Activated CD8-positive, alpha-beta memory T cell treated with anti-CD3 and anti-CD28 coated beads for 48 hours (primary cell): ENCODE data around the gene IL17RA.

ENCODE experiments used
- DNase-seq, 3 experiments: peaks; one replicate each; pipeline ENCODE4 v3.0.0-alpha.2; 2020; ENCODE audit warnings: low read depth in 2 of 3, low spot score in 2 of 3

Gene IL17RA

GRCh38 chr22:17105143-17106129, 20.6 kb downstream of the IL17RA start:
- DNase-seq: no peak

DNA sequence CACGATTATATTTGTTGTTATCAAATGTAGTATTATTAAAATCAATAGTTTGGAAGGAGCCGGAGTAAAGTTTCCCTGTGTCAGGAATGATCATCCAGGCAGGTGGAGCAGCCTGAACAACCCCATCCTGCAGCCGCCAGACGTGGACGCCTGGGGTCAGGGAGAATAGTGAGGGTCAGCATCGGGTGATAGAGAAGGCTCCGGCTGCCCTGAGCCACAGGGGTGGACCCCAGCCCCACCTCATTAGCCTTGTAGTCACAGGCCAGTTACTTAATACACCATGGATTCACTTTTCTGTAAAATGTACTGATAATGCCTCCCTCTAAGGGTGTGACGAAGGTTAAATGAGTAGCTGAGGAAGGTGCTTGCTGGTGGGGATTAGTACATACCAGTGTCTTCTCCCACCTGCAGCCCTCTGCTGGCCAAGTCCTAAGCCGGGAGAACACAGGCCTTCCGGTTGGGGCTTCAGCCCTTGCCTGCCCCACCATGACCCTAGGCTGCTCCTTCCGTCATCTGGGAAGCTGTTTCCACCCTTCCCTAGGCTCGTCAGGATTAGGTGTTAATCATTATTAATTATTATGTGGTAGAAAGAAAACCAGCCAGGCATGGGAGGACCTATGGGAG, 21.5 kb downstream of the IL17RA start:
- no peak for DNase-seq

DNA sequence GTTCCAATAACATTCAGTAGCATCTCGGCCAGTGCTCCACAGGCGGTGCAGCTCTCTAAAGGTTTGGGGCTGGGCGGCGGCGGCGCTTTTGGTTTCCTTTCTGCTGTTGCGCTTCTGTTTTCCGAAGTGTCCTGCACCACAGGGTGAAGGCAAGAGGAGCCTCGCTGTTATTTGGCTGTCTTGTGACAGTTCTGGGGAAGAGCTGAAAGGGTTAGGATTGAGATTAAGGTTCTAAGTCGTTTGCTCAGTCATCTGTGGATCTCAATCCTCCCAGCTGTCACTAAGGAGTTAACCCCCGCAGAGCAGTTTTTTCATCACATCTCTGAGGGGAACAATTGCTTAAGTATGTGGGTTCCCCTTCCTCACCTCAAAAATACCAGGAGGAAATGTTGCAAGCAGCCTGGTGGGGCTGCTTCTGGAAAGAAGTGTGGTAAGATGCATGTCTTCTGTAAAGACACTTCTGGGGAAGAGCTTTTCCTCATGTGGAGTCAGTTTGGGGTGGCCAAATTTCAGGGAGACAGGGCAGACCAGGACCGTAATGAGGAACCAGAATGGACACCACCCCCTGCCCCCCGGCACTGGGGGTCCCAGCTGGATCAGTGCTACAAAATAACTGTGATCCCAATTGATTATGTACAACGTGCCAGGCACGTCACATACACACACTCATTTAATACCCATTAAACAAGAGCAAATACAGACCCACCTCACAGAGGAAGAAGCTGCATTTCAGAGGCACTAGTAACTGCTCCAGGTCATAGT, 22.2 kb downstream of the IL17RA start:
- no peak for DNase-seq

DNA sequence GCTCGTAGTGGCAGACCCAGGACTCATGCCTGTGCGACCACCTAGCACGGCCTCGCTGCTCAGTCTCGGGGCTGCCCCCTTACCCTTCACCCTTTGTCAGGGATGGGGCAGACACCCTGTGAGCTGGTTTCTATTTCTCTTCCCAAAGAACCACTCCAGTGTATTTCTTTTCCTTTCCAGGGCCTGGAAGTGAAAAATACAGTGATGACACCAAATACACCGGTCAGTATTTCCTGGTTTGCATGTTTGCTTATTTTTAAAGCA, 22.7 kb downstream of the IL17RA start:
- DNase-seq: no peak

DNA sequence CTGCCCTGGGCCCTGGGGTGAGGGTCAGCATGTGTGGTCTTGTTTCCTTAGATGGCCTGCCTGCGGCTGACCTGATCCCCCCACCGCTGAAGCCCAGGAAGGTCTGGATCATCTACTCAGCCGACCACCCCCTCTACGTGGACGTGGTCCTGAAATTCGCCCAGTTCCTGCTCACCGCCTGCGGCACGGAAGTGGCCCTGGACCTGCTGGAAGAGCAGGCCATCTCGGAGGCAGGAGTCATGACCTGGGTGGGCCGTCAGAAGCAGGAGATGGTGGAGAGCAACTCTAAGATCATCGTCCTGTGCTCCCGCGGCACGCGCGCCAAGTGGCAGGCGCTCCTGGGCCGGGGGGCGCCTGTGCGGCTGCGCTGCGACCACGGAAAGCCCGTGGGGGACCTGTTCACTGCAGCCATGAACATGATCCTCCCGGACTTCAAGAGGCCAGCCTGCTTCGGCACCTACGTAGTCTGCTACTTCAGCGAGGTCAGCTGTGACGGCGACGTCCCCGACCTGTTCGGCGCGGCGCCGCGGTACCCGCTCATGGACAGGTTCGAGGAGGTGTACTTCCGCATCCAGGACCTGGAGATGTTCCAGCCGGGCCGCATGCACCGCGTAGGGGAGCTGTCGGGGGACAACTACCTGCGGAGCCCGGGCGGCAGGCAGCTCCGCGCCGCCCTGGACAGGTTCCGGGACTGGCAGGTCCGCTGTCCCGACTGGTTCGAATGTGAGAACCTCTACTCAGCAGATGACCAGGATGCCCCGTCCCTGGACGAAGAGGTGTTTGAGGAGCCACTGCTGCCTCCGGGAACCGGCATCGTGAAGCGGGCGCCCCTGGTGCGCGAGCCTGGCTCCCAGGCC, 23.7 kb downstream of the IL17RA start:
- no peak for DNase-seq

DNA sequence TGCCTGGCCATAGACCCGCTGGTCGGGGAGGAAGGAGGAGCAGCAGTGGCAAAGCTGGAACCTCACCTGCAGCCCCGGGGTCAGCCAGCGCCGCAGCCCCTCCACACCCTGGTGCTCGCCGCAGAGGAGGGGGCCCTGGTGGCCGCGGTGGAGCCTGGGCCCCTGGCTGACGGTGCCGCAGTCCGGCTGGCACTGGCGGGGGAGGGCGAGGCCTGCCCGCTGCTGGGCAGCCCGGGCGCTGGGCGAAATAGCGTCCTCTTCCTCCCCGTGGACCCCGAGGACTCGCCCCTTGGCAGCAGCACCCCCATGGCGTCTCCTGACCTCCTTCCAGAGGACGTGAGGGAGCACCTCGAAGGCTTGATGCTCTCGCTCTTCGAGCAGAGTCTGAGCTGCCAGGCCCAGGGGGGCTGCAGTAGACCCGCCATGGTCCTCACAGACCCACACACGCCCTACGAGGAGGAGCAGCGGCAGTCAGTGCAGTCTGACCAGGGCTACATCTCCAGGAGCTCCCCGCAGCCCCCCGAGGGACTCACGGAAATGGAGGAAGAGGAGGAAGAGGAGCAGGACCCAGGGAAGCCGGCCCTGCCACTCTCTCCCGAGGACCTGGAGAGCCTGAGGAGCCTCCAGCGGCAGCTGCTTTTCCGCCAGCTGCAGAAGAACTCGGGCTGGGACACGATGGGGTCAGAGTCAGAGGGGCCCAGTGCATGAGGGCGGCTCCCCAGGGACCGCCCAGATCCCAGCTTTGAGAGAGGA, 24.5 kb downstream of the IL17RA start:
- DNase-seq: no peak

- no peak for DNase-seq
Measured at GRCh38 chr22:17109976-17110375, 25.2 kb downstream of the IL17RA start.

- no peak for DNase-seq
Measured at GRCh38 chr22:17110791-17111550, 26.2 kb downstream of the IL17RA start.

DNA sequence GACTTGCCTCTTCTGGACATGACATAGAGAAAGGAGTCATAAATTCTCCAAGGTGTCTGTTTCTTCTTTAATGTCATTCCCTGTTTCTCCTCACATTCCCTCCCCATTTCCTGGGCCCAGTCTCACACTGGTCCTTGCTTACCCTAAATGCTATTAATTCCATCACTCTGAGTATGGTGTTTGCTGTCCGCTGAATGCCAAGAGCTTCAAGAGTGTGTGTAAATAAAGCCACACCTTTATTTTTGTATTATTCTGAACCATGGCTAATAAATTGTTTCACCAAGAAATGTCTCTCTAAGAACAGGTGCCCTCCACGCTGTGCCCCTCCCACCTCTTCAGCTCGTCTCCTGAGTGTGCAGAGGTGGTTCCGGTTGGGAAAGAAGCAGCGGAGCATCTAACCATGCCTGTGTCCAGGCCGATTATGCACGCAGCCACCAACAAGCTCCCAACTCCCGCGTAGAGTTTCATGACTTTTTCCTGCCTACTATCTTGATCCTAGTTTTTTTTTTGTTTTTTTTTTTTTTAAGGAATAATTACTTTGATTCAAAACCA, 27.8 kb downstream of the IL17RA start:
- DNase-seq: no peak

GRCh38 chr22:17113600-17113999, 28.8 kb downstream of the IL17RA start:
- DNase-seq: no peak

GRCh38 chr22:17114173-17114897, 29.5 kb downstream of the IL17RA start:
- DNase-seq: no peak

GRCh38 chr22:17114898-17115235, 30.1 kb downstream of the IL17RA start:
- DNase-seq: no peak

DNA sequence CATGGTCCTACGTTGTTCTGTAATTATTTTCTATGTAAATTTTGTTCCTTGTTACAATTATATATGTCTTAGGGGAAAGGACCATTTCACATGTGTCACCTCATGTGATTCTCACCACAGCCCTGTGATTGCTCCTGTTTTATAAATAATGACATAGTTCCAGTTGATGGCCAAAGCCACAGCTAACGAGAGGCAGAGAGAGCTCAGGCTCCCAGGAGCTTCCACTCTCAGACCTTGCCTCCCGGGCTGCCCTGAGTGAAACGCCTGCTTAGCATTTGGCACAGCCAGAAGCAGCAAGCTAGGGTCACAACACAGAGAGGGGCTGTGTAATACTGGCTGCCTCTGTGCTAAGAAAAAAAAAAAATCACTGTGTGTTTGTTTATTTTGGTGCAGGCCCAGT, 30.4 kb downstream of the IL17RA start:
- no peak for DNase-seq

DNA sequence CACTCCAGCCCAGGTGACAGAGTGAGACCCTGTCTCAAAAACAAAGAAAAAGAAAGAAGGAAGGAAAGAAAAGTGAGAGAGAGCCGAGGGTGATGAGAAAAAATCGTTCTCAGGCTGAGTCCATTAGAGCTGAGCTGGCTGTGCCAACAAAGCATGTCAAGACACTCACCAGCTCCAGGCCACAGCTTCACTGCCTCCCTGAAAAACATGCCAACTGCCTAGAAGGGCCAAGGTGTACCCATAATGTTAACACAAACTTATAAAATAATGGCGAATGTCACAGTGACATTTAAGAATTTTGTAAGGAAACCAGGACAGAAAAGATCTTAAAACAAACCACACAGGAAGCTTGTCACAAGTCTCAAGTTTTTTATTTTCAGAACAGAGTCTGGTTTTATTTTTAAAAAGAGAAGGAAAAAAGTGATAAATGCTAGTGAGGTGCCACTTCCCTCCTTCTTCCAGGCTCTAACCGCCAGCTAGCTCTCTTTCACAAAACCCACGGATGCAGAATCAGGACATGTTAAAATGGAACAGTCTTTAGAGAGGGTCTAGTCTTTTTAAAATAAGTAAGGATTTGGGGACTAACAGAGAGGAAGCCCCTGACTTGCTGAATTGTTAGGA, 31.3 kb downstream of the IL17RA start:
- no peak for DNase-seq

GRCh38 chr22:17116572-17117330, 32.0 kb downstream of the IL17RA start:
- DNase-seq: no peak

- no peak for DNase-seq
Measured at GRCh38 chr22:17117400-17117799, 32.6 kb downstream of the IL17RA start.

GRCh38 chr22:17117890-17118289, 33.1 kb downstream of the IL17RA start:
- DNase-seq: no peak

- no peak for DNase-seq
Measured at GRCh38 chr22:17118342-17118741, 33.5 kb downstream of the IL17RA start.
